HepG2 (cell line): Measurements from ENCODE around the gene SLIT1. TPM values are rescaled to one million over a fixed set of nuclear protein-coding genes. Genes with fewer than 3 reads are reported as not detected.
A peak's percentile ranks its signal among the peaks of the same experiment; 100 is the strongest.

ENCODE experiments used
- ATAC-seq: fragments of 200-7000 bp; cut with Tn5 transposase; 3 replicates; pipeline ENCODE4 v1.9.1; 2020; ENCODE audit warnings: mild to moderate bottlenecking, moderate library complexity
- BruUV-seq: library from RNA; stranded (reverse); fragments of 400-500 nt; replicated peaks from 2 replicates; lab custom pipeline; 2021; lab: Mats Ljungman, UMichigan
- CTCF ChIA-PET: fragments of 300-600 bp; formaldehyde crosslinking; extraction: SDS; loops from one replicate; lab custom pipeline; 2021; ENCODE audit warnings: low total read pairs, inconsistent platforms, low intra/inter-chr PET ratio; lab: Yijun Ruan, JAX
- POLR2A ChIA-PET: fragments of 350-600 bp; sonication (Branson Sonifier 250); formaldehyde crosslinking; loops from one replicate; lab custom pipeline; 2020; ENCODE audit warnings: antibody characterized with exemption, inconsistent platforms; lab: Yijun Ruan, JAX
- DNase-seq: peaks from one replicate; pipeline ENCODE4 v3.0.0-alpha.2; 2015; ENCODE audit warnings: low spot score
- FAIRE-seq: peaks from 3 replicates; lab custom pipeline; 2011; peaks lifted over from hg19 to GRCh38; lab: Jason Lieb, UNC
- H2AFZ ChIP-seq: one replicate; pipeline ENCODE4 v1.6.1; 2011; ENCODE audit warnings: low read length, inconsistent platforms
- H3K27ac ChIP-seq: fragments of 300-600 bp; 3 replicates; pipeline ENCODE4 v1.8.0; 2011; ENCODE audit warnings: mixed run types, mild to moderate bottlenecking, mixed read lengths, low read length, inconsistent platforms; ENCODE audit not compliant: insufficient read depth; ENCODE audit errors: extremely low read length
- H3K27me3 ChIP-seq, 2 experiments: fragments of 200-600 bp in 1 of 2; 2 replicates in 1 of 2; 3 replicates in 1 of 2; pipeline versions ENCODE4 v1.6.0 to v1.8.0; 2011; ENCODE audit warnings: low read length in 2 of 2, mild to moderate bottlenecking in 2 of 2, moderate library complexity in 2 of 2, inconsistent platforms in 1 of 2; ENCODE audit not compliant: insufficient read depth in 2 of 2, control insufficient read depth in 1 of 2
- H3K36me3 ChIP-seq, 2 experiments: fragments of 200-600 bp in 1 of 2; replicated peaks in 1 of 2; 2 replicates in 1 of 2; 3 replicates in 1 of 2; pipeline versions ENCODE4 v1.5.1 to v1.8.0; 2011; ENCODE audit warnings: low read length in 2 of 2, inconsistent platforms in 1 of 2; ENCODE audit not compliant: insufficient read depth in 2 of 2, control insufficient read depth in 1 of 2
- H3K4me1 ChIP-seq: 2 replicates; pipeline ENCODE4 v1.5.1; 2012; ENCODE audit warnings: low read length, inconsistent platforms; ENCODE audit not compliant: insufficient read depth
- H3K4me2 ChIP-seq: 2 replicates; pipeline ENCODE4 v1.6.0; 2011; ENCODE audit warnings: low read depth, low read length, inconsistent platforms
- H3K4me3 ChIP-seq, 3 experiments: fragments of 200-600 bp in 1 of 3; sonication (generic), shearing (Covaris generic) in 1 of 3; replicated peaks in 1 of 3; 2 replicates each; pipeline ENCODE4 v1.5.1; 2011 to 2016; ENCODE audit warnings: low read length in 3 of 3, inconsistent platforms in 2 of 3, low read depth in 2 of 3, mild to moderate bottlenecking in 2 of 3, control low read depth in 1 of 3, mixed read lengths in 1 of 3; ENCODE audit not compliant: insufficient read depth in 1 of 3
- H3K79me2 ChIP-seq: one replicate; pipeline ENCODE4 v1.6.1; 2011; ENCODE audit warnings: low read length, inconsistent platforms; ENCODE audit not compliant: insufficient read depth
- H3K9ac ChIP-seq: 2 replicates; pipeline ENCODE4 v1.6.0; 2011; ENCODE audit warnings: mild to moderate bottlenecking, low read depth, low read length, inconsistent platforms; ENCODE audit not compliant: insufficient read depth
- H3K9me3 ChIP-seq: 2 replicates; pipeline ENCODE4 v1.5.1; 2012; ENCODE audit warnings: mild to moderate bottlenecking, low read length
- H4K20me1 ChIP-seq: 2 replicates; pipeline ENCODE4 v1.6.0; 2011; ENCODE audit warnings: inconsistent platforms, mild to moderate bottlenecking, low read length, moderate library complexity; ENCODE audit not compliant: insufficient read depth
- HNRNPL ChIP-seq: fragments of 200-400 bp; formaldehyde crosslinking; IDR thresholded peaks from 2 replicates; pipeline ENCODE4 v1.6.1; 2017; ENCODE audit warnings: mild to moderate bottlenecking, low read depth, low read length
- KIAA2018 ChIP-seq: sonication (generic); formaldehyde crosslinking; IDR thresholded peaks from 2 replicates; pipeline ENCODE4 v1.5.0; 2020; ENCODE audit warnings: mild to moderate bottlenecking, missing genetic modification reagents, borderline replicate concordance
- ZNF7 ChIP-seq: IDR thresholded peaks from 2 replicates; pipeline ENCODE4 v1.6.1; 2016; ENCODE audit warnings: missing biosample characterization, missing genetic modification reagents
- ZNF740 ChIP-seq: sonication (generic); formaldehyde crosslinking; IDR thresholded peaks from 2 replicates; pipeline ENCODE4 v1.4.0; 2020; ENCODE audit warnings: missing genetic modification reagents
- WGBS: methylation state at CpG from one replicate; pipeline ENCODE4 v1.1.6; 2017; ENCODE audit warnings: low lambda C conversion rate; 5-methylcytosine and 5-hydroxymethylcytosine counted together
- in situ Hi-C: cut with HindIII; loops from 2 replicates; pipeline ENCODE4 v1.10.0; 2017; ENCODE audit warnings: low pct_unique_long_range_greater_than_20kb; ENCODE audit not compliant: extremely low pct_ligation_motif_present
- intact Hi-C: fragments of 100-400 bp; cut with micrococcal nuclease; formaldehyde crosslinking; loops from one replicate; pipeline ENCODE4 v1.10.0; 2022; ENCODE audit not compliant: unreplicated experiment
- polyA plus RNA-seq, 8 experiments: library from polyadenylated mRNA; depleted of rRNA in 3 of 8; stranded (reverse) in 7 of 8; unstranded in 1 of 8; fragments of >200 nt; fragmentation: Illumina TruSeq in 4 of 8; extraction: Trizol in 4 of 8; gene quantifications; 2 replicates each; pipeline versions ENCODE4 v1.2.1 to v1.2.3, GENCODE V29; 2011 to 2016; ENCODE audit warnings: low read depth in 4 of 8, missing spikeins in 1 of 8, mixed read lengths in 1 of 8; ENCODE audit not compliant: insufficient read depth in 1 of 8
- total RNA-seq, 5 experiments: library from RNA; depleted of rRNA; stranded (reverse); fragments of >200 nt; fragmentation: Illumina TruSeq; extraction: Trizol; gene quantifications; 2 replicates each; pipeline ENCODE4 v1.2.3, GENCODE V29; 2016; ENCODE audit warnings: low read depth in 1 of 5

SLIT1 gene
- total and polyA plus RNA-seq, 2 of the 13 experiments (the other 11 are each of a cell fraction or from before 2014, with no cell fraction given) = 0.09 to 0.33 TPM

GRCh38 chr10:97163781-97164501 is 21.8 kb downstream of the SLIT1 start (continued):
- TF ChIP-seq ZNF7 (peak; percentile 56), ZNF740 (CRISPR knock-in tag) (no peak)

GRCh38 chr10:97163181-97163580 is 22.6 kb downstream of the SLIT1 start:
- Histone ChIP-seq H3K9me3 (no peaks in the 10 kb centered on the region), H3K27me3 (peaks cover 4 to 34% of the 10 kb centered on the region in 2 experiments; a peak in 4 of 5 replicates), H3K79me2 (no peaks in the 10 kb centered on the region), H3K4me3 (no peak overlapping the region), H3K36me3 (no peaks in the 10 kb centered on the region), H4K20me1 (no peaks in the 10 kb centered on the region)
- FAIRE-seq = no peak
- CTCF ChIA-PET = no interaction called here
- no peak for ATAC-seq
- DNase-seq = no peak
- no TSS peak for BruUV-seq
- intact Hi-C loops = no loop called here
- TF ChIP-seq HNRNPL (0 out of 2 replicates have a peak, but pooled peaks have one; percentile 11), KIAA2018 (CRISPR knock-in tag) (no peak)
- TF ChIP-seq, all 625 proteins: peak for 1
- H3K9ac ChIP-seq = no peak overlapping the region
- no peak overlapping the region for H3K4me2 ChIP-seq
- WGBS = no CpG with 5 or more reads among the region's 7 CpGs
- in situ Hi-C loops = no loop called here
- H3K27ac ChIP-seq = no peak overlapping the region
- H3K4me1 ChIP-seq = peaks cover 58% of the 10 kb centered on the region
- POLR2A ChIA-PET = no interaction called here
- no peak overlapping the region for H2AFZ ChIP-seq
